T-helper 1 cell treated with Interleukin-12 subunit alpha and Interleukin-12 subunit beta and Interleukin-4 antibody, amounts not matched to agents 30 μg/mL and 1 μg/mL, for 36 hours (primary cell): ENCODE measurements around the gene RRBP1.

Experiments used
- H3K27ac Mint-ChIP-seq: one replicate; pipeline ENCODE4 v1.8.0; 2021; ENCODE audit warnings: mild to moderate bottlenecking, mixed read lengths
- H3K27me3 Mint-ChIP-seq: one replicate; pipeline ENCODE4 v1.8.0; 2021; ENCODE audit warnings: low read depth, mixed read lengths
- H3K36me3 Mint-ChIP-seq: one replicate; pipeline ENCODE4 v1.8.0; 2021; ENCODE audit warnings: low read depth, mixed read lengths
- H3K4me1 Mint-ChIP-seq: one replicate; pipeline ENCODE4 v1.8.0; 2021; ENCODE audit warnings: low read depth, mixed read lengths
- H3K4me3 Mint-ChIP-seq: one replicate; pipeline ENCODE4 v1.8.0; 2021; ENCODE audit warnings: mild to moderate bottlenecking, moderate library complexity, mixed read lengths
- H3K9me3 Mint-ChIP-seq: one replicate; pipeline ENCODE4 v1.8.0; 2021; ENCODE audit warnings: mixed read lengths

Gene RRBP1, protein sequence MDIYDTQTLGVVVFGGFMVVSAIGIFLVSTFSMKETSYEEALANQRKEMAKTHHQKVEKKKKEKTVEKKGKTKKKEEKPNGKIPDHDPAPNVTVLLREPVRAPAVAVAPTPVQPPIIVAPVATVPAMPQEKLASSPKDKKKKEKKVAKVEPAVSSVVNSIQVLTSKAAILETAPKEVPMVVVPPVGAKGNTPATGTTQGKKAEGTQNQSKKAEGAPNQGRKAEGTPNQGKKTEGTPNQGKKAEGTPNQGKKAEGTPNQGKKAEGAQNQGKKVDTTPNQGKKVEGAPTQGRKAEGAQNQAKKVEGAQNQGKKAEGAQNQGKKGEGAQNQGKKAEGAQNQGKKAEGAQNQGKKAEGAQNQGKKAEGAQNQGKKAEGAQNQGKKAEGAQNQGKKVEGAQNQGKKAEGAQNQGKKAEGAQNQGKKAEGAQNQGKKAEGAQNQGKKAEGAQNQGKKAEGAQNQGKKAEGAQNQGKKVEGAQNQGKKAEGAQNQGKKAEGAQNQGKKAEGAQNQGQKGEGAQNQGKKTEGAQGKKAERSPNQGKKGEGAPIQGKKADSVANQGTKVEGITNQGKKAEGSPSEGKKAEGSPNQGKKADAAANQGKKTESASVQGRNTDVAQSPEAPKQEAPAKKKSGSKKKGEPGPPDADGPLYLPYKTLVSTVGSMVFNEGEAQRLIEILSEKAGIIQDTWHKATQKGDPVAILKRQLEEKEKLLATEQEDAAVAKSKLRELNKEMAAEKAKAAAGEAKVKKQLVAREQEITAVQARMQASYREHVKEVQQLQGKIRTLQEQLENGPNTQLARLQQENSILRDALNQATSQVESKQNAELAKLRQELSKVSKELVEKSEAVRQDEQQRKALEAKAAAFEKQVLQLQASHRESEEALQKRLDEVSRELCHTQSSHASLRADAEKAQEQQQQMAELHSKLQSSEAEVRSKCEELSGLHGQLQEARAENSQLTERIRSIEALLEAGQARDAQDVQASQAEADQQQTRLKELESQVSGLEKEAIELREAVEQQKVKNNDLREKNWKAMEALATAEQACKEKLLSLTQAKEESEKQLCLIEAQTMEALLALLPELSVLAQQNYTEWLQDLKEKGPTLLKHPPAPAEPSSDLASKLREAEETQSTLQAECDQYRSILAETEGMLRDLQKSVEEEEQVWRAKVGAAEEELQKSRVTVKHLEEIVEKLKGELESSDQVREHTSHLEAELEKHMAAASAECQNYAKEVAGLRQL (N-terminal part only)

DNA sequence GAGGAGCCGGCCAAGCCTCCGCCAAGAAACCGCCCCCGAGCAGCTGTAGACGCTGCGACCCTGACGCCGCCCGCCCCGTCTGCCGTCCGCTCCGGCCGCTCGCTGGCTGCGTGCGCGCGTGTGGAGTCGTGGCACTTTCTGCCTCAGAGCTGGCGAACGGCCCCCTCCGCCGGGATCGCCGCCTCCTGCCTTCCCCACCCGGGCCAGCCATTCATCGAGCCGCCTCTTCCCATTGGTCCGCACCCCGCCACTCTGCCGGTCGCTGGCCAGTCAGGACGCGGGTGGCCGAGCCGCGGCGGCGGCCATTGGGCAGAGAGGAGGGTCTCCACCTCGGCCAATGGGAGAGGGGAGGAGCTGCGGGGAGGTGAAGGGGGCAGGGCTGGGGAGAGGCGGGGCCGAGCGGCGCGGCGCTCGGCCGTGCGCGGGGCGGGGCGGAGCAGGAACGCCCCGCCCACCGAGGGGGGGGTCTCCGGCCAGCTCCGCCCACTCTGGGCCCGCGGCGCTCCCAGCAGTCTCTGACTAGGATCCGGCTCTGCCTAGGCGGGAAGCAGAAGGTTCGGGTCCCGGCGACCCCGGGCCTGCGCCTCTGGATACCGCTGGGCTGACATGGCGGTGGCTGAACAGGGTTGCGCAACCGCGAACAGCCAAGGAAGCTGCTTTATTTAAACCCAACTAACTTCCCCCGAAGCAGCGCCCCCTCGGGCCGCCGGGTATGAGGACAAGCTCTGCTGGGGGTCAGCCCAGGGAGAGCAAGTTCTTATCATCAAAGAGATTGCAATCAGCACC lies at the start of gene RRBP1:
Gene RRBP1 (minus strand): TSS at position 140 of the 786 bp plus-strand sequence. CDS start 21,735 bp downstream, outside the sequence.
- Mint-ChIP-seq H3K27me3 (peaks cover 45% of the 10 kb centered on the region), H3K27ac (peak within 1 kb of the TSS; percentile 87), H3K4me3 (peak within 1 kb of the TSS; percentile 88), H3K4me1 (peaks cover 21% of the 10 kb centered on the region), H3K36me3 (peaks cover 8% of the 10 kb centered on the region), H3K9me3 (no peaks in the 10 kb centered on the region)

DNA sequence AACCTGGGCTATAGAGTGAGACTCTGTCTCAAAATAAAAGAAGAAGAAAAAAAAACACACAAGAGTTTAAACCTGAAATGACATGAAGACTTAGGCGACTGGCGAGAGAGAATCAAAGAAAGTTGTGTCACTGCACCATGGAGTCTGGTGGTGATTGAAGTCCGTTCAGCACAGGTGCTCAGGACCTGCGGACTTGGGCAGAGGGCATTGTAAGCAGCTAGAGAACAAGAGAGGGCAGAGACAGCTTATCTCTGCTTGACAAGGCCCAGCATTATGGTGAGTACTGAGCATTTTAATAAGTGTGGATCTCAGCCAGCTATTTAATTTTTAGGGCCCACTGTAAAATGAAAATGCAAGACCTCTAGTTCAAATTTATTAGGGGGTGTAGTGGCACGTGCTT lies 49.2 kb upstream of the RRBP1 start:
- no peak overlapping the region for H3K4me3 Mint-ChIP-seq
- H3K27ac Mint-ChIP-seq, result no peak overlapping the region
- H3K27me3 Mint-ChIP-seq, result no peaks in the 10 kb centered on the region
- H3K4me1 Mint-ChIP-seq, result no peaks in the 10 kb centered on the region
- H3K9me3 Mint-ChIP-seq, result peaks cover 6% of the 10 kb centered on the region
- no peaks in the 10 kb centered on the region for H3K36me3 Mint-ChIP-seq

DNA sequence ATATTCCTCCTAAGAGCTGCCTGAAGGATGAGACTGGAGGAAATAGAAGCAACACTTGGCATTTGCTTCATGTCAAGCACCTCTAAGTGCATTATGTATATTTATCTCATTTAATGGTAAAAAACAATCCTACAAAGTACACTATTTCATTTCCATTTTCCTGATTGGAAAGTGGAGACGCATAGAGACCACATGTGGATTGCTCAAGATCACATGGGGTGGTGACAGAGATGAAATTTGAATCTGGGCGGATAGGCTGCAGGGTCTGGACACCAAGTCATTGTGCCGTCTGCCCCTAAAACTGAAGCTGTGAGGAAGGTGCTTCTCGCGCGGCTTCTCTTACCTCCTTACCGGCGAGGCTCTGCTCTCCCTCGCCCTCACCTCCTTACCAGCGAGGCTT lies 48.0 kb upstream of the RRBP1 start:
- H3K9me3 Mint-ChIP-seq, result no peaks in the 10 kb centered on the region
- no peak overlapping the region for H3K4me3 Mint-ChIP-seq
- H3K27me3 Mint-ChIP-seq, result no peaks in the 10 kb centered on the region
- no peaks in the 10 kb centered on the region for H3K4me1 Mint-ChIP-seq
- H3K27ac Mint-ChIP-seq, result no peak overlapping the region
- H3K36me3 Mint-ChIP-seq, result no peaks in the 10 kb centered on the region

DNA sequence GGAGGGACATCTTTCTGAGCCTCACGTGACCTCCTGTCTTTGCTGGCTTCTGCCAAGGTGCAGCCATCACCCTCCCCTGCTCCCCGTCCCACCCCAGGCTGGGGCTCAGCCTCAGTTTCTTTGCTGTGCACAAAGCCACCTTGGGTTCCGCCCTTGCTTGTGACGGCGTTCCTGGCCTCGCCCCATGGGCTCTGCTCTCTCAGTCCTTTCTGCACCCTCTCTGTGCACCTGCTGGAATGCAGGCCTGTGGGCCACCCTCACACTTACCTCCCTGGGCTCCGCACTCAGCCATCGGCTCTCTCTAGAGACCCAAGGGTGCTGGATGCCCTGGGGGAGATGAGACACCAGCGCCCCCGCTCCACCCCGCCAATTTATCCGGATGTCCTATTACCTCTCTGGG lies 46.0 kb upstream of the RRBP1 start:
- Mint-ChIP-seq H3K27me3 (peaks cover 4% of the 10 kb centered on the region), H3K4me3 (no peak overlapping the region), H3K9me3 (no peaks in the 10 kb centered on the region), H3K36me3 (no peaks in the 10 kb centered on the region), H3K27ac (no peak overlapping the region), H3K4me1 (no peaks in the 10 kb centered on the region)

DNA sequence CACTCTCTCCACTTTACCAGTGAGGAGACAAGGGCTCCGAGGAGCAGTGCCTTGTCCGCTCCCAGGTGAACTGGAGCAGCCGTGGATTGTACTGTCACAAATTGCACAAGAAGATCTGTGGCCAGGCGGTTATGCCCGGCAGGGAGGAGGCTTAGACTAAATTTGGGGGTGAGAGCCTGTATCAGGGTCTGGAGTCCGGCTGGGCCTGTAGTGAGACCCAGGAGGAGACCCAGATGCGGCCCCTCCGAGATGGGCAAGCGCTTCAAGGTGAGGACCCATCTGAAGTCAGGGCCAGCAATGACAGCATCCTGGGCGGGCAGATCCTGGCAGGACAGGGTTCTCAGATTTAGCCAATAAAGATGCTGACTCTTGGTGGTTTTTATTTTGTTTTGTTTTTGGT lies 45.3 kb upstream of the RRBP1 start:
- Mint-ChIP-seq H3K9me3 (no peaks in the 10 kb centered on the region), H3K36me3 (no peaks in the 10 kb centered on the region), H3K27ac (no peak overlapping the region), H3K4me1 (no peaks in the 10 kb centered on the region), H3K4me3 (no peak overlapping the region), H3K27me3 (peaks cover 4% of the 10 kb centered on the region)

DNA sequence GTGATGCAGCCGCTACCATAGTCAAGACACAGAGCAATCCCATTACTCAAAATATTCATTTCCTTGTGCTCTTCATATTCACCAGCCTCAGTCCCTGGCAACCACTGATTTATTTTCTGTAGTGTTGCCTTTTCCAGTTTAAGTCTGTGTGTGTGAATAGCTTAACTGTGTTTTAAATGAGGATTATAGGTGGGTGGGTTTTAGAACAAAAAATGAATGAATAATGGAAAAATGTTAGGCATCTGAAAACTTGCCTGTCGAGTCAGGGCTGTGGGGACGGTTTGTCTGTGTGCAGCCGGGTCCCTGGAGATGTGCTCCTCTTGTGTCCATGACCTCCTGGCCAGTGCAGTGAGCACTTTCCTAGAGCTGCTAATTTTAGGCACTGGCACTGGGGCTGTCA lies 44.9 kb upstream of the RRBP1 start:
- no peak overlapping the region for H3K4me3 Mint-ChIP-seq
- no peaks in the 10 kb centered on the region for H3K9me3 Mint-ChIP-seq
- H3K36me3 Mint-ChIP-seq, result no peaks in the 10 kb centered on the region
- peaks cover 4% of the 10 kb centered on the region for H3K27me3 Mint-ChIP-seq
- no peak overlapping the region for H3K27ac Mint-ChIP-seq
- no peaks in the 10 kb centered on the region for H3K4me1 Mint-ChIP-seq

DNA sequence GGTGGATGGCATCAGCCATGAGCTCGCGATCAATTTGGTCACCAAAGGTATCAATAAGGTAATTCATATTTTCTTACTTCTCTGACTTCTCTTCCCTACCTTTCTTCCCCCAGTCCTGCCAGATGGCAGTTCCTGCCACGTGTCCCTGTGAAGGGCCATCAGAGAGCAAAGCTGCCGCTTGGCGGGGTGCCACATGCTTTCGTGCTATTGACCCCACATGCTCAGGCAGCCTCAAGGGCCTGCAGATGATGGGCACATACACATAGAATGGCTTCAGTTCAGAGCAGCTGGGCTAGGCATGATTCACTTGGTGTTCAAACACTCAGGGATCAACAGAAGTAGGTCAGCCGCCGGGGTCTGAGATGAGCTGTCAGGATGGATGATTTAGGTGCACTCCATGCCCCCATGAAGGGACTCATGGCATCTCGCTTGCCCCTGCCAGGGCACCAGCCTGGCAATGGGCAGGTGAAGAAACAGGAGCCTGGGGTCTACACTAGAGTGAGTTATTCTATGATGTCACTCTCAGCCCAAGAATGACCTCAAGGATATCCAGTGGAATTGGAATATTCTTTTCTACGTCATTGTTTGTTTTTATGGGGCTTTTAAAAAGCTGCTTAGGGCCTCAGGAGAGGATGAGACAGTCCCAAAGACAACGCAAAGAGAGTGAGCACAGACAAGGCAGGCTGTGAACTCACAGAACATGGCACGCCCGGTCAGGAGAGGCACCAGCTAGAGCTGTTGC lies 43.2 kb upstream of the RRBP1 start:
- Mint-ChIP-seq H3K27ac (no peak overlapping the region), H3K4me3 (no peak overlapping the region), H3K36me3 (no peaks in the 10 kb centered on the region), H3K9me3 (no peaks in the 10 kb centered on the region), H3K4me1 (no peaks in the 10 kb centered on the region), H3K27me3 (peaks cover 4% of the 10 kb centered on the region)

DNA sequence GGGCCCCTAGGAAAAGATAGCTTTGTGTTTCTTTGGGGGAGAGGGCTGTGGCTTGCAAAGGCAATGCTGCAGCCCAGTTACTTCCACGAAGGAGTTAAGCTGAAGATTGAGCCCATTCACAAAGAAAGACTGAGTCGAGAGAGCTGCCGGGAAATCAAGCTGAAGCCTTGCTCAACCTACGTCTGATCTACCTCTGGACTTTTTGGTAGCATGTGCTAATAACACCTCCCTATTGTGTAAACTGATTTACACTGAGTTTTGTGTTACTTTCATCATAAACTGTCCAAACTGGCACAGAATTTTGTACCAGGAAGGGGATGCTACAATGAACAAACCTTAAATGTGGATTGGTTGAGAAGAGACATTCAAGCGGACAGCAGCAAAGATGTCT lies 41.3 kb upstream of the RRBP1 start:
- Mint-ChIP-seq H3K4me3 (no peak overlapping the region), H3K4me1 (no peaks in the 10 kb centered on the region), H3K27me3 (peaks cover 4% of the 10 kb centered on the region), H3K36me3 (no peaks in the 10 kb centered on the region), H3K9me3 (no peaks in the 10 kb centered on the region), H3K27ac (no peak overlapping the region)

DNA sequence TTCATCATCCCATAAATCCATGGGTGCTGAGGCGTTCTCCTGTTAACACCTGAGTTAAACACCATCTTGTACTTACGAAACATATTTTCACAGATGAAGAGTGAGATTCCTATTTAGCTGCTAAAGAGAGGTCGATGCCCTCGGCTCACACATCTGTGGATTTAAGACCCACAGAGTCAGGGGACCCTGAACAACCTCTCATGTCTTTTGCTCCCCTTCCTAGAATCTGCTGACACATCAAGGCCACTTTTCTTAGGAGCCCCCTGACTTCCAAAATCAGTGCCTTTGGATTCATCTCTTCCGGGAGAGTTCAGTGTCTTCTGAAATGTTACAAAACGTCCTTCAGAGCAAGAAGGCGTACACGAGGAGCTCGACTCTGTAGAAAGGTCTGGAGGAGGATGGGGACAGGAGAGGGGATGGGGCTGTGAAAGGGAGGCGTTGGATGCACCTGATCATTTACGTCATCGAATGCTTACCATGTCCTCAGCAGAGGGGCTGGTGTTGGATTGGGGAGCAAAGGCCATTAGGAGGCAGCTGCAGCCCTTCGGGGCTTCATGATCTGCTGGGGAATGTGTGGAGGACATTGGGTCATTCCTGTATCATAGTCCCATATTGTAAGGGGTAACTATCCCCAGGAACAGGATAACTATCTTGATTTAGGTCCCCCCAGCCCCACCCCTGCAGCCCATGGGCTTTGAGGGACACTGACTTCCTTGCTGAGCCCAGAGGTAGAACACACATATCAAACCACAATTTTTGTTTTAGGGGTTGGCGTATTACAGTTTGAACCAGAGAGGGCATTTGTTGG lies 40.7 kb upstream of the RRBP1 start:
- Mint-ChIP-seq H3K27me3 (peaks cover 4% of the 10 kb centered on the region), H3K9me3 (no peaks in the 10 kb centered on the region), H3K27ac (no peak overlapping the region), H3K36me3 (no peaks in the 10 kb centered on the region), H3K4me1 (no peaks in the 10 kb centered on the region), H3K4me3 (no peak overlapping the region)

DNA sequence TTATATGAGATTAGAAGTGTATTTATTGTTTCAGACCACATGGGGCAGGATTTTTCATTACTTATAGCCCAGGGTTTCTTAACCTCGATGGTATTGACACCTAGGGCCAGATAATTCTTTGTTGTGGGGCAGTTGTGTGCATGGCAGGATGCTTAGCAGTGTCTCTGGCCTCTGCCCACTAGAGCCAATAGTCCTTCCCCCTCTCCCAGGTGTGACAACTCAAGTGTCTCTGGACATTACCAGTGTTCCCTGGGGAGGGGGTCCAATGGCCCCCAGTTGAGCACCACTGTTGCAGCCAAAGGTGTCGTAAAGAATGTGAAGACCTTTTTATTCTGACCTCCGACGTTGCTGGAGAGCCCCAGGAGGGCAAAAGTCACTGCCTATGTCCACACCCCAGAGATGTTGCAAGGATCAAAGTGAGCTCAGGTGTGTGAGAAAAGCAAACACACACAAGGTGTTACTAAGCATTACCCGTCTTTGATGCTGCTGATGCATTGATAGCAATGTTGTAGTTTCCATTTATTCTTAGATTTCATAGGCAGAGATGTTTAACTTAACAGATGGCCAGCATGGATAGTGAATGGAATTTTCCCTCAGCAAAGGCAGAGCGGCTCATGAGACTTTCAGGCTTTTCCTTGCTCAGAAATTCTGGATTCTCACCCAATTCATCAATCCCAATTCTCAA lies 39.9 kb upstream of the RRBP1 start:
- H3K36me3 Mint-ChIP-seq, result no peaks in the 10 kb centered on the region
- H3K27me3 Mint-ChIP-seq, result peaks cover 4% of the 10 kb centered on the region
- H3K4me3 Mint-ChIP-seq, result no peak overlapping the region
- no peaks in the 10 kb centered on the region for H3K4me1 Mint-ChIP-seq
- no peaks in the 10 kb centered on the region for H3K9me3 Mint-ChIP-seq
- no peak overlapping the region for H3K27ac Mint-ChIP-seq

DNA sequence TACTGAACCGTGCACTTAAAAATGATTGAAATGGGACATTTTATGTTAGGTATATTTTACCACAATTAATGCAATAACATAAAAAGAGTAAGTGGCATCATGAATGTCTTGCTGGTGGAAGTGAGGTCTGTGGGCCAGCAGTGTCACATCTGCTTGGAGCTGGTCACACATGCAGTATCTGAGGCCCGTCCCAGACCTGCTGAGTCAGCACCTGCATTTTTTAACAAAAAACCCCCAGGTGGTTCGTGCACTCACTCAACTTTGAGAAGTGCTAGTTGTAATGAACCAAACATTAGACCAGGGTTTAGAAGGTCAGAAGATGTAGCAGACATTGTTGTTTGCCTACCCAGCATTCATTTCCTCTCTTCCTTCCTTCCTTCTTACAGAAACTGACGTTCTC lies 38.7 kb upstream of the RRBP1 start:
- H3K27me3 Mint-ChIP-seq, result peaks cover 4% of the 10 kb centered on the region
- no peaks in the 10 kb centered on the region for H3K36me3 Mint-ChIP-seq
- H3K27ac Mint-ChIP-seq, result no peak overlapping the region
- H3K9me3 Mint-ChIP-seq, result no peaks in the 10 kb centered on the region
- no peak overlapping the region for H3K4me3 Mint-ChIP-seq
- no peaks in the 10 kb centered on the region for H3K4me1 Mint-ChIP-seq

DNA sequence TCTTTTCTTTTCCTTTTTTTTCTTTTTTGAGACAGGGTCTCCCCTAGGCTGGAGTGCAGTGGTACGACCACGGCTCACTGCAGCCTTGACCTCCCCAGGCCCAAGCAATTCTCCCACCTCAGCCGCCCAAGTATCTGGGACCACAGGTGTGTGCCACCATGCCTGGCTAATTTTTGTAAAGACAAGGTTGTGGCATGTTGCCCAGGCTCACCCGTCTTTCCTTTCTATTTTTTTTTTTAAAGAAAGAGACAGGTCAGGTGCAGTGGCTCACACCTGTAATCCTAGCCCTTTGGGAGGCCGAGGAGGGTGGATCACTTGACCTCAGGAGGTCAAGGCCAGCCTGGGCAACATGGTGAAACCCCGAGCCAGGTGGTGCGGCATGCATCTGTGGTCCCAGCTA lies 34.3 kb upstream of the RRBP1 start:
- Mint-ChIP-seq H3K27me3 (no peaks in the 10 kb centered on the region), H3K9me3 (no peaks in the 10 kb centered on the region), H3K36me3 (no peaks in the 10 kb centered on the region), H3K4me1 (no peaks in the 10 kb centered on the region), H3K4me3 (no peak overlapping the region), H3K27ac (no peak overlapping the region)
